HCT116 (cell line): ENCODE measurements around the gene DENND4B.

Experiments
- CEBPB ChIP-seq: IDR thresholded peaks from 2 replicates; pipeline ENCODE4 v1.6.1; 2012; ENCODE audit warnings: low read depth
- CTCF ChIP-seq, 3 experiments: fragments of 200-600 bp in 1 of 3; sonication (generic) in 1 of 3; IDR thresholded peaks in 2 of 3; conservative IDR thresholded peaks in 1 of 3; 2 replicates each; pipeline ENCODE4 v1.5.1; 2012 to 2017; ENCODE audit warnings: low read depth in 2 of 3, low read length in 2 of 3, antibody characterized with exemption in 1 of 3, borderline replicate concordance in 1 of 3, control low read depth in 1 of 3, mild to moderate bottlenecking in 1 of 3, mixed read lengths in 1 of 3, mixed run types in 1 of 3, moderate library complexity in 1 of 3; ENCODE audit not compliant: insufficient read depth in 1 of 3
- EZH2 ChIP-seq: fragments of 200-600 bp; sonication (generic); IDR thresholded peaks from 2 replicates; pipeline ENCODE4 v1.6.1; 2017; ENCODE audit warnings: antibody characterized with exemption, mixed run types
- ZFX ChIP-seq: fragments of 450-650 bp; IDR thresholded peaks from 2 replicates; pipeline ENCODE4 v1.6.1; 2017
- ZNF274 ChIP-seq: fragments of 200-500 bp; sonication (Bioruptor generic); IDR thresholded peaks from 2 replicates; pipeline ENCODE4 v1.6.1; 2014; ENCODE audit warnings: mild to moderate bottlenecking, low read depth, low read length, inconsistent platforms

GRCh38 chr1:153929981-153930948, 16.3 kb downstream of the DENND4B start:
- TF ChIP-seq CTCF (IDR thresholded peaks at IDR 0.05 in 2 of 3, conservative IDR thresholded peaks at IDR 0.05 in 1 of 3; ENCODE audit: borderline replicate concordance in 1 of 3, insufficient read depth in 1 of 3, low read depth in 2 of 3, low read length in 2 of 3) (peak in 1 of 3 experiments; percentile 27; a peak in 2 of 6 replicates), ZFX (no peak), EZH2 (no peak), CEBPB (no peak), ZNF274 (no peak)
